ENCODE results near the gene ATP1B2. TPM values are rescaled to one million over a fixed set of nuclear protein-coding genes. Genes with fewer than 3 reads are reported as not detected.
A peak's percentile ranks its signal among the peaks of the same experiment; 100 is the strongest.

ATP1B2 gene
- total and polyA plus RNA-seq, 9 of the 15 experiments (the other 6 are each of a cell fraction or from before 2014, with no cell fraction given), result 0.23 to 6.0 (median 0.99) TPM

- intact Hi-C loops (cut with micrococcal nuclease) (no loop called here), in situ Hi-C loops (cut with MboI) (loop anchor here (5.0 kb wide), 1 partner anchor 57 kb away; the partner anchor contains the start of genes TP53 and WRAP53)
- Histone ChIP-seq H3K4me1 (replicated peaks in 1 of 2; ENCODE audit: control insufficient read depth in 2 of 2, insufficient read depth in 2 of 2, low read length in 2 of 2) (peaks cover 0 to 20% of the 10 kb centered on the region in 2 experiments; a peak in 4 of 5 replicates), H3K79me2 (ENCODE audit: control insufficient read depth, insufficient read depth, low read length) (no peaks in the 10 kb centered on the region), H3K9me1 (ENCODE audit: control insufficient read depth, insufficient read depth, low read length) (no peaks in the 10 kb centered on the region), H3K27me3 (ENCODE audit: control insufficient read depth in 2 of 2, insufficient read depth in 2 of 2, low read length in 2 of 2) (no peaks in the 10 kb centered on the region), H3K4me3 (no peak within 1 kb of the TSS), H3K36me3 (ENCODE audit: control insufficient read depth, insufficient read depth, low read length) (no peaks in the 10 kb centered on the region), H3K9ac (ENCODE audit: insufficient read depth in 1 of 2, low read depth in 2 of 2, low read length in 2 of 2) (no peak within 1 kb of the TSS; a peak in 1 of 4 replicates), H2AFZ (ENCODE audit: low read depth, low read length) (no peak within 1 kb of the TSS), H3K9me3 (replicated peaks; ENCODE audit: control insufficient read depth, insufficient read depth, low read depth, low read length) (no peaks in the 10 kb centered on the region), H3K27ac (ENCODE audit: extremely low read depth, low read depth, low read length) (no peak within 1 kb of the TSS), H3K4me2 (ENCODE audit: insufficient read depth, low read length) (no peak within 1 kb of the TSS), H4K20me1 (replicated peaks; ENCODE audit: control insufficient read depth, insufficient read depth, low read length) (no peaks in the 10 kb centered on the region)
- no peak for FAIRE-seq
- no peak for DNase-seq (ENCODE audit: extremely low read depth in 1 of 4, low spot score in 3 of 4)
- ATAC-seq, result no peak
- CTCF ChIA-PET (ENCODE audit: low intra/inter-chr PET ratio), result no interaction called here
- no TSS peak for BruUV-seq (replicated peaks)
- TF ChIP-seq RBM22 (IDR thresholded peaks at IDR 0.05; ENCODE audit: low read depth, low read length, poor library complexity, severe bottlenecking), result no peak
- TF ChIP-seq FOXA3 (CRISPR knock-in tag; conservative IDR thresholded peaks at IDR 0.05 in 1 of 2, IDR thresholded peaks at IDR 0.05 in 1 of 2), result no peak
- TF ChIP-seq NR2C1 (IDR thresholded peaks at IDR 0.05), result peak; percentile 53; the same call in 1 of the 2 replicates
- peak; percentile 44 for TF ChIP-seq NR2C1 (tag; IDR thresholded peaks at IDR 0.05)
- peak; percentile 57; the same call in 1 of the 2 replicates for TF ChIP-seq EGR1 (conservative IDR thresholded peaks at IDR 0.05)
- TF ChIP-seq NR2C2 (CRISPR knock-in tag; IDR thresholded peaks at IDR 0.05), result peak; percentile 56; the same call in 1 of the 2 replicates
- TF ChIP-seq NR2C2 (tag; IDR thresholded peaks at IDR 0.05), result peak; percentile 66
- POLR2A ChIA-PET, result interaction anchor here (0.6 to 2.6 kb wide), 4 partner anchors 20 to 387 kb away, joined by 3 to 19 read pairs (median 6); partner anchors contain the start of genes ATP1B2 and TP53
- 59% methylated on average over 10 of the region's 13 CpGs for WGBS (ENCODE audit: insufficient coverage, low coverage, missing lambda C conversion rate)
These were observed 20.7 kb upstream of the ATP1B2 start, which contains the start of gene SHBG for GRCh38 chr17:7629939-7630571. TSS of gene SHBG (plus strand) at chr17:7630135. CDS start at chr17:7630173, 38 bp downstream.
